OCI-LY3 (cell line): ENCODE measurements around the gene GLB1L.

Experiments used
- H2AFZ ChIP-seq: fragments of 200-600, 300-600 bp; shearing (Covaris generic); 2 replicates; pipeline ENCODE4 v1.6.0; 2014; ENCODE audit warnings: antibody characterized with exemption, low read depth, low read length
- H3K27ac ChIP-seq: fragments of 200-600, 300-600 bp; sonication (generic); 2 replicates; pipeline ENCODE4 v1.5.1; 2014; ENCODE audit warnings: mild to moderate bottlenecking, low read length, moderate library complexity, mixed read lengths
- H3K27me3 ChIP-seq: fragments of 200-600, 300-600 bp; sonication (generic); 2 replicates; pipeline ENCODE4 v1.6.1; 2014; ENCODE audit warnings: low read depth, low read length, mixed read lengths
- H3K36me3 ChIP-seq: fragments of 200-600, 300-600 bp; sonication (generic); replicated peaks from 2 replicates; pipeline ENCODE3; 2014; ENCODE audit warnings: low read depth, low read length, mixed read lengths
- H3K4me1 ChIP-seq: fragments of 300-600, 200-600 bp; sonication (generic); 2 replicates; pipeline ENCODE4 v1.6.1; 2014; ENCODE audit warnings: low read length, mixed read lengths
- H3K4me2 ChIP-seq: fragments of 200-600, 300-600 bp; sonication (generic); 2 replicates; pipeline ENCODE4 v1.6.1; 2014; ENCODE audit warnings: low read length, mixed read lengths
- H3K4me3 ChIP-seq: fragments of 300-600, 200-600 bp; sonication (generic); 2 replicates; pipeline ENCODE4 v1.5.1; 2014; ENCODE audit warnings: antibody characterized with exemption, mild to moderate bottlenecking, low read length, moderate library complexity
- H3K79me2 ChIP-seq: fragments of 300-600, 200-600 bp; shearing (Covaris generic); 2 replicates; pipeline ENCODE4 v1.6.1; 2014; ENCODE audit warnings: mild to moderate bottlenecking, low read length, mixed read lengths
- H3K9ac ChIP-seq: fragments of 300-600, 200-600 bp; shearing (Covaris generic); 2 replicates; pipeline ENCODE4 v1.6.0; 2014; ENCODE audit warnings: mild to moderate bottlenecking, low read length, moderate library complexity
- H3K9me3 ChIP-seq: fragments of 200-600, 300-600 bp; shearing (Covaris generic); 2 replicates; pipeline ENCODE4 v1.6.1; 2014; ENCODE audit warnings: low read length, mixed read lengths; ENCODE audit not compliant: insufficient read depth
- H4K20me1 ChIP-seq: fragments of 200-600, 300-600 bp; sonication (generic); 2 replicates; pipeline ENCODE4 v1.6.1; 2016; ENCODE audit warnings: low read length, mixed read lengths; ENCODE audit not compliant: insufficient read depth
- EZH2phosphoT487 ChIP-seq: fragments of 200-600 bp; shearing (Covaris generic); IDR thresholded peaks from 2 replicates; pipeline ENCODE4 v1.6.1; 2018; ENCODE audit warnings: antibody characterized with exemption, mixed run types, low read depth
- TF ChIP-seq, protein P1 (sequence below): fragments of 200-600, 300-600 bp; sonication (generic); IDR thresholded peaks from 2 replicates; pipeline ENCODE4 v1.5.1; 2014; ENCODE audit warnings: antibody characterized with exemption, low read length, low read depth

GLB1L gene

GRCh38 chr2:219284501-219285372 lies 39.5 kb upstream of the GLB1L start:
- Histone ChIP-seq H3K4me1 (peaks cover 3% of the 10 kb centered on the region; the same call in 1 of the 2 replicates), H3K79me2 (no peaks in the 10 kb centered on the region), H3K4me3 (no peak overlapping the region), H3K9me3 (no peaks in the 10 kb centered on the region), H4K20me1 (no peaks in the 10 kb centered on the region), H3K9ac (no peak overlapping the region), H3K27ac (no peak overlapping the region), H3K36me3 (peaks cover 3% of the 10 kb centered on the region), H2AFZ (no peak overlapping the region), H3K4me2 (no peak overlapping the region), H3K27me3 (no peaks in the 10 kb centered on the region)
- TF ChIP-seq EZH2phosphoT487 = no peak
- TF ChIP-seq, protein P1, sequence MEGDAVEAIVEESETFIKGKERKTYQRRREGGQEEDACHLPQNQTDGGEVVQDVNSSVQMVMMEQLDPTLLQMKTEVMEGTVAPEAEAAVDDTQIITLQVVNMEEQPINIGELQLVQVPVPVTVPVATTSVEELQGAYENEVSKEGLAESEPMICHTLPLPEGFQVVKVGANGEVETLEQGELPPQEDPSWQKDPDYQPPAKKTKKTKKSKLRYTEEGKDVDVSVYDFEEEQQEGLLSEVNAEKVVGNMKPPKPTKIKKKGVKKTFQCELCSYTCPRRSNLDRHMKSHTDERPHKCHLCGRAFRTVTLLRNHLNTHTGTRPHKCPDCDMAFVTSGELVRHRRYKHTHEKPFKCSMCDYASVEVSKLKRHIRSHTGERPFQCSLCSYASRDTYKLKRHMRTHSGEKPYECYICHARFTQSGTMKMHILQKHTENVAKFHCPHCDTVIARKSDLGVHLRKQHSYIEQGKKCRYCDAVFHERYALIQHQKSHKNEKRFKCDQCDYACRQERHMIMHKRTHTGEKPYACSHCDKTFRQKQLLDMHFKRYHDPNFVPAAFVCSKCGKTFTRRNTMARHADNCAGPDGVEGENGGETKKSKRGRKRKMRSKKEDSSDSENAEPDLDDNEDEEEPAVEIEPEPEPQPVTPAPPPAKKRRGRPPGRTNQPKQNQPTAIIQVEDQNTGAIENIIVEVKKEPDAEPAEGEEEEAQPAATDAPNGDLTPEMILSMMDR = no peak

DNA sequence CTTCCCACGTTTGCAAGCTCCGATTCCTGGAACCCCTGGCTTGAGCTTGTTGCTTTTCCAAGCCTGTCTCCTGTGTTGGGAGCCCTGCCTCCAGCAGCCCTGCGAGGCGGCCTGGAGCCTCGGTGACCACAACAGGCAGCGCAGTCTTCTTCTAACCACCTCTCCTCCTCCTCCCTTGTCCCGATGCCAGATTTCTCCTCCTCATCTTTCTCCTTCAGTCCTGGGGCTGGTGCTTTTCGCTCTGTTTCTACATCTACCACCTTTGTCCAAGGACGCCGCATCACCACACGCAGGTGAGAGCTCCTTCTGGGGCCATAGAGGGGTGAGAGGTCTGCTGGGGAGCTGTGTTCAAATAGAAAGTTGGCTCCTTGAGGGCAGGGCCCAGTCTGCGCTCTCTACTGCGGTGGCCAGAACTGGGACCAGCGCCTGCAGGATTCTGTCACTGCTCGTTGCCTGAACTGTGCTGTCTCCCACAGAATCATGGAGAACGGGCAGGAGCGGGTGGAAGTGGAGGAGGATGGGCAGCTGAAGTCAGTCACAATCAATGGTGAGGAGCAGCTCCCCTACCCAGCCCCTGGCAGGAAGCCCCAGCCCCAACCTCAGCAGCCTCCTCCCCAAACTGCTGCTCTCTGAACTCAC lies 37.8 kb upstream of the GLB1L start:
- H4K20me1 ChIP-seq = no peaks in the 10 kb centered on the region
- no peak for TF ChIP-seq EZH2phosphoT487
- TF ChIP-seq, protein P1 = no peak
- peaks cover 11% of the 10 kb centered on the region for H3K4me1 ChIP-seq
- no peak overlapping the region for H3K27ac ChIP-seq
- no peak overlapping the region for H3K4me2 ChIP-seq
- H3K9ac ChIP-seq = no peak overlapping the region
- no peaks in the 10 kb centered on the region for H3K27me3 ChIP-seq
- H3K36me3 ChIP-seq = peaks cover 3% of the 10 kb centered on the region
- H2AFZ ChIP-seq = no peak overlapping the region
- no peak overlapping the region for H3K4me3 ChIP-seq
- no peaks in the 10 kb centered on the region for H3K9me3 ChIP-seq
- no peaks in the 10 kb centered on the region for H3K79me2 ChIP-seq

- Histone ChIP-seq H3K9me3 (no peaks in the 10 kb centered on the region), H3K36me3 (peaks cover 3% of the 10 kb centered on the region), H3K27me3 (no peaks in the 10 kb centered on the region), H3K27ac (no peak overlapping the region), H3K4me2 (no peak overlapping the region), H2AFZ (no peak overlapping the region), H3K79me2 (no peaks in the 10 kb centered on the region), H3K4me3 (no peak overlapping the region), H3K4me1 (peaks cover 11% of the 10 kb centered on the region), H3K9ac (no peak overlapping the region), H4K20me1 (no peaks in the 10 kb centered on the region)
- TF ChIP-seq EZH2phosphoT487 = no peak
- TF ChIP-seq, protein P1 = no peak
Measured at GRCh38 chr2:219282375-219282774, 37.1 kb upstream of the GLB1L start.

DNA sequence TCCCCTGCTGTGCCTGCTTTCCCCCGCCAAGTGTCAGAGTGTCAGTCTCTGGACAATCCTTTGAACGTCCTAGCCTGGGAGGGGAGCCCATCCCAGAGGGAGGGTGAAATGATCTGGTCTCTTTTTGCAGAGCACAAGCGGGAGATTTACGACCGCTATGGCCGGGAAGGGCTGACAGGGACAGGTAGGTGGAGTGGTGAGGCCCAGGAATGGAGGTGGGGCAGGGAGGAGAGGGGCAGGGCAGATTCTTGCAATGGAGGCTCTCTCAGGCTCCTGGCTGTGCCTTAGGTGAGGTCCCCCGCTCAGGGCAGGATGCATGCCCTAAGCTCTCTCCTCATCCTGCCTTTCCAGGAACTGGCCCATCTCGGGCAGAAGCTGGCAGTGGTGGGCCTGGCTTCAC lies 36.3 kb upstream of the GLB1L start:
- Histone ChIP-seq H3K9me3 (no peaks in the 10 kb centered on the region), H3K36me3 (peaks cover 3% of the 10 kb centered on the region), H3K4me1 (peaks cover 11% of the 10 kb centered on the region), H3K4me3 (no peak overlapping the region), H3K27ac (no peak overlapping the region), H3K27me3 (no peaks in the 10 kb centered on the region), H3K9ac (no peak overlapping the region), H3K4me2 (no peak overlapping the region), H3K79me2 (no peaks in the 10 kb centered on the region), H4K20me1 (no peaks in the 10 kb centered on the region), H2AFZ (no peak overlapping the region)
- TF ChIP-seq, protein P1 = no peak
- no peak for TF ChIP-seq EZH2phosphoT487
